ENCODE data around the gene MYRIP.

Gene MYRIP

DNA sequence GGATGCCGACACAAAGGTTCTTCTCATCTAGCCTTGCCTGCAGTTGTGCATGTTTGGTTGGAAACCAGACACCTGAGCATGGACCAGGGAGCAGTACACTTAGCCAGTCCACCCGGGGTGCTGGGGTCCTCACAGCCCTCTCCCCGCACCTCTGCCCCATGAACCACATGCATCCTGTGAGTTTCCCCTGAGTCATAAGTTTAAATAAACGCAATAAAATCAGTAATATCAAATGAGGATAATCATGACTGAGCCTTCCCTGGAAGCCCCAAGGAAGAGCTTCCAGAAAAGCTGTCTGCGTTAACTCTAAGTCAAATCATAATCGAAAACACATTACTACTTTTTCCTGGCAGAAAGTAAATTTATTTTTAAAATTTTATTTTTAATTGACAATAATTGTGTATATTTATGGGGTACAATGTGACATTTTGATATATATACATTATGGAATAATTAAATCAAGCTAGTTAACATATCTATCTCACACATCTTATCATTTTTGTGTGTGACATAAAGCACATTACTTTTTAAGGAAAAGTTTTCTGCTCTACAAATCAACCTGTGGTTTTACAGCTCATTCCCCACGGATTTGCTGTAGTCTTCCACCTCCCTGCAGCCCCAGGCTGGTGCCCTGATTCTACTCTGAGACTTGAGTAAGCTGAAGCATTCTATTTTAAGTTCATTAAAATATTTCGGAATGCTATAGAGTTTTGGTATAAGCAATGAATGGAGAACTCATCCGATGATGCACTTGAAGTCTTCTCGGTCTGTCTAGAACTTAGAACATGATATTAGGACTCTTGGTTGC lies 334.1 kb downstream of the MYRIP start:
- no peak for DNase-seq

- no peak for DNase-seq
These were observed 339.4 kb downstream of the MYRIP start for GRCh38 chr3:40148827-40149226.

DNA sequence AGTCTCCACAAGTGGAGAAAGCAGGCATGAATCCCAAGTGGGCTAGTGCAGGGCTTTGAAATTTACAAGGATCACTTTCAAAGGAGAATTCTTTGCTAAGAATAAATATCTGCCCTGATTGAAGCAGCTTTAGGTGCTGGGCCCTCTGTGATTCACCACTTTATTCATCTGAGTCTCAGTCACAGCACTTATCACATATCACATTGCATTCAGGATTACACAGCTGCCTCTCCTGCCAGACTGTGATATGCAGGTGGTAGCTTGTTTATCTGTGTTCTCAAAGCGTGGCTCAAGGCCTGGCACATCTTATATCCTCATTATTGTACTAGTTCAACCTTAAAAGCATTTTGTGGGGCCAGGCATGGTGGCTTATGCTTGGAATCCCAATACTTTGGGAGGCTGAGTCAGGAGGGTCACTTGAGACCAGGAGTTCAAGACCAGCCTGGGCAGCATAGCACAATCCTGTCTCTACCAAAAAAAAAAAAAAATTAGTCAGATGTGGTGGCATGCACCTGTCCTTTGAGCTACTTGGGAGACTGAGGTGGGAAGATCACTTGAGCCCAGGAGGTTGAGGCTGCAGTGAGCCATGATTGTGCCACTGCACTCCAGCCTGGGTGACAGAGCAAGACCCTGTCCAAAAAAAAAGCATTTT lies 343.2 kb downstream of the MYRIP start:
- no peak for DNase-seq

- DNase-seq: no peak
These were observed 351.5 kb downstream of the MYRIP start for GRCh38 chr3:40160933-40161332.

GRCh38 chr3:40162616-40163015 lies 353.2 kb downstream of the MYRIP start:
- DNase-seq: no peak

DNA sequence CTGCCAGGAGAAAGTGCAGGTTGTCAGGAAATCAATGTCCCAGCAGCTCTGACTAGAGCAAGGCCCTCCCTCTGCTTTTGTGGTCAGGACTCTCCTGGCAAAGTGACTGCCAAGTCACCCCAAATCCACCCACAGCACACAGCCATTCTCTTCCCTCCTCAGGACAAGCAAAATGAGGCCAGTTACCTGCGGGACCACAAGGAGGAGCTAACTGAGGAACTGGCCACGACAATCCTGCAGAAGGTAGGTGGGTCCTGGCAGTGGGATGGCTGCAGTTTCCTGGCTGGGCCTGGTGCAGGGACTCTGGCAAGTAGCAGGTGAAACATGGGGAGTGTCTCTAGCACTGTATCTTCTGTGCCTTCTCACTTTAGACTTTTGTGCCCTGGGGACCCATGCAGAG lies 357.6 kb downstream of the MYRIP start:
- DNase-seq: no peak

DNA sequence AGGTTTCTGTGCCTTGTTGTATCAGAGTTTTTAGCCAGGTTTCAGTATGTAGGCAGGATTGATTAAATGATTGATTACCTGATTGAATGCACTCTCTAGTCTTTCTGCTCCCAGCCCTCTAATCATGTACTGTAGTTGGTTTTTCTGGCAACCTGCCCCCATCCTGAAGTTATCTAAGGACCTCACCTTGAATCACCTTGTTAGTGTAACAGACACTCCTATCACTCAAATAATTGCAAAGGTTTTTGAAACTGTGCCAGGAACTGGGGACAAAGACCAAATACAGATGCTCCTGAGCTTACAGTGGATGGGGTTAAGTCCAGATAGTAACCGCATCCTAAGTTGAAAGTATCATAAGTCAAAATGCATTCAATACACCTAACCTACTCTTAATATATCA lies 358.5 kb downstream of the MYRIP start:
- DNase-seq: no peak

DNA sequence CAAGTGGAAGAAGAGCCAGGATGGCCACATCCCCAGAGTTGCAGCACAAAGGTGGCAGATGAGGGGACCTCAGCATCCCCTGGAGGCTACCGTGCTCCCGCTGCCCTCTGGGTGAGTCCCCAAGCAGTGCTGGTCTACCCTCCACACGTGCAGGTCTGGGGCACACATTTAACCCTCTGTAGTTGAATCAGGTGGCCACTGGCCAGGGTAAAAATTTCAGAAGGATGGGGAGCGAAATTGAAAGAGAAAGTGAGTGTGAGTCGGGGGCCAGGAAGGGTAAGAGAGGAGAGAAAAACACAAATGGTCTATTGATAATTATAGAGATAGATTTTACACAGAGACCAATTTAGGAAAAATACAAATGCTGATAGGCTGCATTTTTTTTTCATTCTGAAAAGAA lies 360.6 kb downstream of the MYRIP start:
- DNase-seq: no peak

DNA sequence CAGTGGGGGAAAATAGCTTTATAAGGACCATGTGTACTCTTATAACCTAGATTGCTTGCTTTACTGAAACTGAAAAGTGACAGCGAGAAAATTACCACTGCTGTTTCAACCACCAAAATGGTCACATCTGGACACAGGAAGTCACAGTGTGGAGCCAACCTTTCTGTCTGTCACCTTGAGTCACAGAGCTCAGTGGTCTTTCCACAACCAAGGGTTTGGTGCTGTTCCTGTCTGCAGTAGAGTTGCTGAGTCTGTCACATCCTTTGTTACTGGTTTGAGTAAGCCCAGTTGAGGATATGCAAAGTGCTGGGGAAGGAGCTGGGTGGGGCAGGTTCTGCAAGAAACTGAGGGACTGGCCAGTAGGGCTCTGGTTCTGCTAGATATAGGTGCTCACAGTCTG lies 361.0 kb downstream of the MYRIP start:
- no peak for DNase-seq

- DNase-seq: no peak
These were observed 363.2 kb downstream of the MYRIP start for GRCh38 chr3:40172560-40172959.

DNA sequence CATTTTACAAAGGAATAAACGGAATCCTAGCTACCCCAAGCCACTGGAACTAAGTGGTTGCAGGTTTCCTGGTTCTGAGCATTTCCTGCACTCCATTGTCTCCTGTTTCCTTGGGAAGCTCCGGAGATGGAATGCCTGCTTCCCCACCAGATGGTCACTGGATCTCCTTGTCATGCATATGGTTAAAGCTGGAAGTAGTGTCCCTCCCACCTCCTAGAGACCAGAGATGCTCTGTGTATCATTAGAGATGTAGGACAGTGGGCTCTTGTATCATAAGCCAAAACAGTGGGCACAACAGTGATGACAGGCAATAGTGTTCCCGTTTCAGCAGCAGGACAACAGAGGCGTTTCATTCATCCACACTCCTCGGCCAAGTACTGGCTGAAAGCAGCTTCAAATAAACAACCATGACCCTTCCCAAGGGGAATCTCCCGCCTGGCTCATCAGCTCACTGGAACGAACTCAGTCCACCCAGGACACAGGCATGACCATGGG lies 363.9 kb downstream of the MYRIP start:
- DNase-seq: no peak

GRCh38 chr3:40178012-40178594 lies 368.7 kb downstream of the MYRIP start:
- DNase-seq: no peak

- DNase-seq: peak; percentile 80
These were observed 369.6 kb downstream of the MYRIP start for GRCh38 chr3:40179016-40179415.

- no peak for DNase-seq
These were observed 371.8 kb downstream of the MYRIP start for GRCh38 chr3:40181182-40181581.

DNA sequence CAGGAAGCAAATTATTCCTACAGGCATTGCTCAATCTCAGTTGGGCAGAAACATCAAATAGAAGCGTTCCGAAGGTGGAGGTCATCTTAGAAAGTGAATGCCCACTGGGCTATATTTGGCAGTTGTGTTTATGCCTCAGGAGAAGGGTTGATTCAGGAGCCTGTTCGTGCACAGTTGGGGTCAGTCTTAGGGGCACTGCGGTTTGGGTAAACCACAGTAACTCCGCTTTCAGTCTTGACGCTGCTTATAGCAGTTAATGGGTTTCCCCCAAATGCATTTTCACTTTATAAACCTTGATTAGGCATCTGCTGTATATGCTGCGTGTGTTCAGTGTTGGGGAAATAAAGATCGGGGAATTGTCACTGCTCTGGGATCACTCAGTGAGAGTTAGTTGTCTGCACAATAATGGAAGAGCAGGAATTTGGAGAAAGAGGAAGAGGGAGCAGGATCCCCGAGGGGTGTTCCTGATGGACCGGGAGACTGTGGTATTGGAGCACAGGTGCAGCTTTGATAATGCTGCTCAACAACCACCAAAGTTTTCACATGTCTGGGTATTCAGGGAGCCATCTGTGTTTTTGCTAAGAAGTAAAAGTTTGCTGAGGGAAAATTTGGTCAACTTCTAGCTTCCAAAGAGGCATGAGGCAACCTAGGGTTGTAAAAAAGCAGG lies 375.8 kb downstream of the MYRIP start:
- DNase-seq: no peak

- no peak for DNase-seq
These were observed 377.1 kb downstream of the MYRIP start for GRCh38 chr3:40186508-40186907.

- DNase-seq: no peak
These were observed 378.5 kb downstream of the MYRIP start for GRCh38 chr3:40187945-40188344.

GRCh38 chr3:40189118-40189517 lies 379.7 kb downstream of the MYRIP start:
- no peak for DNase-seq

DNA sequence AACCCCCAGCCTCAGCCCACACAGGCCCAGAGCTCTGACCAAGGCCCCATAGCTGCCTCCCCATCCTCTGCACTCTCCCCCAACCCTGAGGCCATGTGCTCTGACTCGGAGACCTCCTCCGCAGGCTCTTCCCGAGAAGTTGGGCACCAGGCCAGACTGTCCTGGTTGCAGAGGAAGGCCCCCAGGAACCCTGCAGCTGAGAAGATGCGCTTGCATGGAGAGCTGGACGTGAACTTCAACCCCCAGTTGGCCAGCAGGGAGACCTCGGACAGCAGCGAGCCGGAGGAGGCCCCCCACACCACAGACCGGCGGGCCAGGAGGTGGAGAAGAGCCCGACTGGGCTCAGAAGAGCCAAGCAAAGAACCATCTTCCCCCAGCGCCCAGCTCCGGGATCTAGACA lies 380.6 kb downstream of the MYRIP start:
- DNase-seq: no peak

GRCh38 chr3:40191251-40191650 lies 381.8 kb downstream of the MYRIP start:
- no peak for DNase-seq

DNA sequence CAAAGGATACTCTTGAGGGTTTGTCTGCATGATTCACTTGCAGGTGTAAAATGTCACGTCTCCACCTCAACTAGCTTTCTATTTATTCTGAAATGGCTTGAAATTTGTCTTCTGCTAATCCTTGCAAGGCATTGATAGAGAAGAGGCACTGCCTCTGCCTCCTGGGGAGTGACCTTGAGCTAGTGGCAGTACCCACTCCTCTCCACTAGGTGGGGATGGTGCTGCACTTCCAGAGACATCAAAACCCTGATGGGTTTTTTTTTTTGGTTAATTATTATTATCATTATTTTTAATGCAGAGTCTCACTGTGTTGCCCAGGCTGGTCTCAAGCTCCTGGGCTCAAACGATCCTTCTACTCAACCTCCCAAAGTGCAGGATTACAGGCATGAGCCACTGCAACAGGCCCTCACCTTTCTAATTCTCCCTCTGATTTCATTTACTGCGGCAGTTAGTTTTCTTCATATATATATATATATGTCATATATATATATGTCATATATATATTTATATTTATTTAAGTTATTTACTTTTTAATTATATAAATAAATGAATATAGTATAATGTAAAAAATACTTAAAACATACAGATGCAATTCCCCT lies 382.5 kb downstream of the MYRIP start:
- DNase-seq: peak; percentile 83

DNA sequence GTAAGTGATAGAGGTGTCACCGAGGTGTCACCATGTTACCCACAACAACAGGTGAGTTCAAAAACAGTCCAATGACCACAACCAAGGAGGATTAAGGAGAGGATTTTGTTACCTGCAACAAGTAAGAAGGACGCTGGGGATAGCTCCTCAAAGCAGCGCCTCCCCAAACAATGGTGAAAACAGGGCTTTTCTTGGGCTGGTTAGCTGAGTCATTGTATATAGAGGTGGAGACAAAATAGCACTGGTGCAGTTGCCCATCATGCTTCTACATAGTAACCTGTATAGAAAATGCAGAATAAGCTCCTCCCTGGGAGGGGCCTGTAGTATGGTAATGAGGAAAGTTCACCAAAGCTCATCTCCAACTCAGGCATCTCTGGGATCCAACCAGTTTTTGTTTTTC lies 383.2 kb downstream of the MYRIP start:
- DNase-seq: no peak

GRCh38 chr3:40196966-40197365 lies 387.6 kb downstream of the MYRIP start:
- no peak for DNase-seq

Data from activated effector memory CD4-positive, alpha-beta T cell treated with anti-CD3 and anti-CD28 coated beads, Interleukin-2, amount 50 U/mL, for 16 hours (primary cell).